Neural crest cell (in vitro differentiated cells): ENCODE data around the gene FAM234A. TPM values are rescaled to one million over a fixed set of nuclear protein-coding genes. Genes with fewer than 3 reads are reported as not detected.

Experiments used
- DNase-seq: peaks from one replicate; pipeline ENCODE4 v3.0.0; 2021; ENCODE audit warnings: low read depth, mixed read lengths, low spot score
- H3K27ac Mint-ChIP-seq: one replicate; pipeline ENCODE4 v1.8.0; 2021; ENCODE audit warnings: mild to moderate bottlenecking, mixed read lengths; ENCODE audit not compliant: unreplicated experiment
- H3K27me3 Mint-ChIP-seq: 2 replicates; pipeline ENCODE4 v1.8.0; 2021; ENCODE audit warnings: low read depth, mild to moderate bottlenecking, mixed read lengths
- H3K36me3 Mint-ChIP-seq: 2 replicates; pipeline ENCODE4 v1.8.0; 2021; ENCODE audit warnings: low read depth, mild to moderate bottlenecking, mixed read lengths
- H3K4me1 Mint-ChIP-seq: 2 replicates; pipeline ENCODE4 v1.8.0; 2021; ENCODE audit warnings: mixed read lengths
- H3K4me3 Mint-ChIP-seq: one replicate; pipeline ENCODE4 v1.8.0; 2021; ENCODE audit warnings: mild to moderate bottlenecking, mixed read lengths
- H3K9me3 Mint-ChIP-seq: 2 replicates; pipeline ENCODE4 v1.8.0; 2021; ENCODE audit warnings: mixed read lengths
- CTCF ChIP-seq: fragments of 200-600 bp; sonication (generic); conservative IDR thresholded peaks from 2 replicates; pipeline ENCODE4 v1.5.0; 2021; ENCODE audit warnings: antibody characterized with exemption, mild to moderate bottlenecking
- total RNA-seq: library from RNA; stranded (reverse); gene quantifications from 2 replicates; pipeline ENCODE4 v1.2.1, GENCODE V29; 2021

The FAM234A gene
- total RNA-seq, 1 donor from 2014 or later: 97.8 TPM

GRCh38 chr16:281660-282255 lies 47.1 kb downstream of the FAM234A start:
- no peaks in the 10 kb centered on the region for H3K9me3 Mint-ChIP-seq
- no peak for TF ChIP-seq CTCF
- H3K4me3 Mint-ChIP-seq: no peak overlapping the region
- H3K36me3 Mint-ChIP-seq: peaks cover 3% of the 10 kb centered on the region
- no peak overlapping the region for H3K27ac Mint-ChIP-seq
- DNase-seq: no peak
- H3K27me3 Mint-ChIP-seq: peaks cover 40% of the 10 kb centered on the region
- H3K4me1 Mint-ChIP-seq: no peaks in the 10 kb centered on the region

- TF ChIP-seq CTCF: no peak
- H3K36me3 Mint-ChIP-seq: peaks cover 3% of the 10 kb centered on the region
- H3K27ac Mint-ChIP-seq: no peak overlapping the region
- DNase-seq: no peak
- H3K4me1 Mint-ChIP-seq: no peaks in the 10 kb centered on the region
- no peaks in the 10 kb centered on the region for H3K9me3 Mint-ChIP-seq
- peaks cover 32% of the 10 kb centered on the region for H3K27me3 Mint-ChIP-seq
- H3K4me3 Mint-ChIP-seq: no peak overlapping the region
Measured at GRCh38 chr16:282491-282890, 47.9 kb downstream of the FAM234A start.

GRCh38 chr16:283033-283805 lies 48.6 kb downstream of the FAM234A start, which contains the start of gene PDIA2:
TSS of gene PDIA2 (plus strand) at chr16:283164. CDS start at chr16:283170, 6 bp downstream.
- Mint-ChIP-seq H3K36me3 (peaks cover 6% of the 10 kb centered on the region), H3K4me1 (no peaks in the 10 kb centered on the region), H3K27ac (no peak within 1 kb of the TSS), H3K4me3 (no peak within 1 kb of the TSS), H3K9me3 (no peaks in the 10 kb centered on the region), H3K27me3 (peaks cover 29% of the 10 kb centered on the region)
- DNase-seq: no peak
- TF ChIP-seq CTCF: no peak

- Mint-ChIP-seq H3K27ac (no peak overlapping the region), H3K4me3 (no peak overlapping the region), H3K36me3 (peaks cover 6% of the 10 kb centered on the region), H3K27me3 (peaks cover 17% of the 10 kb centered on the region), H3K4me1 (no peaks in the 10 kb centered on the region), H3K9me3 (no peaks in the 10 kb centered on the region)
- no peak for DNase-seq
- TF ChIP-seq CTCF: no peak
Measured at GRCh38 chr16:284204-285120, 49.8 kb downstream of the FAM234A start.
